Limb (tissue), 2 donors: ENCODE measurements around the gene DOCK2.
"Not testable (repeated sequence)": the region's sequence is repeated elsewhere in the genome, so short reads cannot be mapped to it uniquely, and the experiment has no call there.

Source experiments
- DNase-seq, 2 donors: peaks; one replicate each; pipeline ENCODE4 v3.0.0-alpha.2; 2016; ENCODE audit errors: extremely low spot score in 2 of 2

The DOCK2 gene

GRCh38 chr5:169938439-169938838 lies 301.4 kb downstream of the DOCK2 start:
- no peak for DNase-seq

- DNase-seq: no peak
These were observed 302.7 kb downstream of the DOCK2 start for GRCh38 chr5:169939731-169940130.

DNA sequence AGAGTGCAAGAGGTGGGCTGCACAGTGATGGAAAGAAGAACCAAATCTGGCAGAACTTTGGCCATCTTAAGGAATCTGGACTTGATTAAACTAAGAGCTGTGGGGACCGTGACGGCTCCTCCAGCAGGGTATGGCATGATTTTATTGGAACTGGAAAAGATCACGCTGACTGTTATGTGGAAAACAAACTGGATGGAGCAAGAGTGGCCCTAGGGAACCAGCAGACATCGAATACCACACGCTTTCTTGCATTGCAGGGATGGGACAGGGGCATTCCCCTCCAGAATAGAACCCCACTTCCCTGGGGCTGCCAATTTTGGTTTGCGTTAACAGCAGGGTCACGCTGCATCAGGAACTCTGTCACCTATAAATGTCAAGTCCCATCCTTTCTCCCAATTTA lies 304.5 kb downstream of the DOCK2 start:
- no peak for DNase-seq

DNA sequence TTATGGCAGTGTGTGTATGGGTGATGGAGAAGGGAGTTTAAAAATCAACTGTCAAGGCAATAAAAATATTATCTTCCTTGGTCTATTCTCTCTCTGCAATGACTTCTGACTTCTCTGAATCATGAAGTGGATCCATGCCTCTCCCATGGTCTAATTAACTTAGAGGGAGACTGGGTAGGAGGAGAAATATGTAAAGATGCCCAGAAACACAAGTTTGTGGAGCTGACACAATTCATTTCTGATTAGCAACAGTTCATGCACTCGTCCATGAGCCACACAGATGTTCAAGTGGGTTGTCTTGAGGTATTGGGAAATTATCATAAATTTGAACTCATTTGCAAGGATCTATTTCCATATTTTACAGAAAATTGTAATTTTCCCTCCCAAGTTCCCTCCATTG lies 305.1 kb downstream of the DOCK2 start:
- no peak for DNase-seq

- DNase-seq: no peak
These were observed 306.0 kb downstream of the DOCK2 start for GRCh38 chr5:169943026-169943425.

DNA sequence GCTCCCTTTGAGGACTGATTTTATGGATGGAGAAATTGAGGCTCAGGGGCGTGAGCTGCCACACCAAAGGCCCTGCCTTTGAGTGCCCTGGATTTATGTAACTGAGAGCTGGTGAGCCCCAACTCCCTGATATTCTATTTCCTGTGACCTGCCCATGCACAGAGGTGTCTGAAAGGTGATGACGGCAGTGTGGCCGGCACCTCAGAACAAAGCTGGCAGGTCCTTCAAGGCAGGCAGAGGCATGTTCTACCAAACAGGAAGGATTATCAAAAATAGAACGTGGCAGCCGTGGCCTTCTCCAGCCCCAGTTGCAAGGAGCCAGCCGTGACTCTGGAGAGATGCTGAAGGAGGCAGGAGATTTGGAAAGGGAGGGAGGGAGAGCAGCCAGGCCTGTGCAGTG lies 307.0 kb downstream of the DOCK2 start:
- no peak for DNase-seq

- no peak for DNase-seq
These were observed 308.0 kb downstream of the DOCK2 start for GRCh38 chr5:169944922-169945680.

DNA sequence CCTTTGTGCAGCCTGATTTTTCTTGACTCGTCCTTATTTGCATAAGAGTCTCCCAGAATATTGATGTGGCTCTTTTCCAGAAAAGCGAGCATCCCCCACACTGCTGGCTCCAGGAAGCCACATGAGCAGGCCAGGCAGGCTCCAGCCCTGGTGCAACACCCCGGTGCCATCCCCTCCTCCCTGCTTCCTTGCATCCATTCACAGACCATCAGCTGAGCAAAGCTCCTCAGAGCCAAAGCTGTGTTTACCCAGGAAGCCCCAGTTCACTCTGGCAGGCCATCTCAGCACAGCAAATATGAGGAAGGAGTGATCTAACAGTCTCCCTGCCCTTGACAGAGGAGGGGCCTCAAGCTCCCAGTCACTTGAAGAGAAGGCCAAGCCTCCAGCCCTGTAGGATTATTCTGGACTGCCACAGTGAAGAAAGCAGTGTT lies 308.8 kb downstream of the DOCK2 start:
- peak; percentile 13 to 44 for DNase-seq

- no peak for DNase-seq
These were observed 309.7 kb downstream of the DOCK2 start for GRCh38 chr5:169946743-169947295.

DNA sequence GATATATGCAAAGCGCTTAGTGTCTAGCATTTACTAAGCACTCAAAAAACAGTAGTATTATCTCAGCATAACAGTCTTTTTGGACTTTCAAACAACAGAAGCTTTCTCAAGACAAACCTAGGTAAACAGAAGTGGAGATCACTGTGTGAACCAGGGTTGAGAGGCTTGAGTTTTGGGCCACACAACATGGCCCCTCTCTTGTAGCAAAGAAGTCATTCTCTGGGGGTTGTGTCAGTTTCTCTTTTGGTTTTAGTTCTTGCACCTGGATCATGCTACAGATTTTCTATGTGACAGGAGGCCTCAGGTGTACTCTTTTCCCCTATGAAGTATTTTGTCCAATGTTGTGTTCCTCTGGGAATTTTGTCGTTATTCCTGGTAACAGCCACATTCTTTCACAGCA lies 313.3 kb downstream of the DOCK2 start:
- no peak for DNase-seq

DNA sequence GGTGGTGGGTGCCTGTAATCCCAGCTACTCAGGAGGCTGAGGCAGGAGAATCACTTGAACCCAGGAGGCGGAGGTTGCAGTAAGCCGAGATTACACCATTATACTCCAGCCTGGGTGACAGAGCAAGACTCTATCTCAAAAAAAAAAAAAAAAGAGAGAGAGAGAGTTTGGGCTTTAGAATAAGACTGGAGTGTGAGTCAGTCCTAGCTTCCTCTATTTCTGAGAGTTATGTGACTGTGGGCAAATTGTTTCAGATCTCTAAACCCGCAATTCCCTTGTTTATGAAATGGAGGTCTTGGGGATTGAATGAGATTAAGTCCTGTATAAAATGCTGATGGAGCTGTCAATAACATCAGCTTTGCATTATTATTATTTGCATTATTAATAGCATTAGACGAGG lies 316.1 kb downstream of the DOCK2 start:
- not testable (repeated sequence) for DNase-seq

GRCh38 chr5:169954786-169955185 lies 317.7 kb downstream of the DOCK2 start:
- no peak for DNase-seq

DNA sequence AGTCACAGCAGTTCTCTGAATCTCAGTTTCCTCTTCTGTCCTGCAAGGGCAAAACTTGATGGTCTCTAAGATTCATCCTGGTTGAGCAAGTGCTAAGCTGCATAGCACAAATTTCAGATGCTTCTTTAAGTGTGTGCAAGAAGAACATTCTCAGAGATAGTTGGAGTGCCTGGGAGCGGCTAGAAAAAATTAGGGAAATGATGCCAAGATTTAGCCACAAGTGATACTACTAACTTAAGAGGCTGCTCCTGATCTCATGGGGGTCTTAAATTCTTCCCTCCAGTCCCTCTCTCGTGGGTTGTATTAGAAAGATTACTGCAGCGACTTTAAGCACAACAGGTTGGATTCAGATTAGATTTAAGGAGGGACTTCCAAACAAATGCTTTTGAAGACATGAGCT lies 319.1 kb downstream of the DOCK2 start:
- no peak for DNase-seq

- DNase-seq: no peak
These were observed 319.7 kb downstream of the DOCK2 start for GRCh38 chr5:169956756-169957155.

GRCh38 chr5:169958278-169958677 lies 321.2 kb downstream of the DOCK2 start:
- no peak for DNase-seq

DNA sequence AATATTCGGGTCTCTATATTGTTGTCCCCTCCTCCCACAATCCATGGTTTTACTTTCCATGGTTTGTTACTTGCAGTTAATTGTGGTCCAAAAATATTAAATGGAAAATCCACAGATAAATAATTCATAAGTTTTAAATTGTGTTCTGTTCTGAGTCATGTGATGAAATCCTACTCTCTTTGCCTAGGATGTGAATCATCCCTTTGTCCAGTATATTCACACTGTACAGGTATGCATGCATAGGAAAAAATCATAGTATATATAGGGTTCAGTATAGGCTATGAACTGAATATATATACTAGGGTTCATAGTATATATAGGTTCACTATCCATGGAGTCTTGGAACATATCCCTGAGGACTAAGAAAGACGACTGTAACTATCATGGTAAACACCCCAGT lies 323.6 kb downstream of the DOCK2 start:
- DNase-seq: no peak

GRCh38 chr5:169964246-169964645 lies 327.2 kb downstream of the DOCK2 start:
- no peak for DNase-seq

DNA sequence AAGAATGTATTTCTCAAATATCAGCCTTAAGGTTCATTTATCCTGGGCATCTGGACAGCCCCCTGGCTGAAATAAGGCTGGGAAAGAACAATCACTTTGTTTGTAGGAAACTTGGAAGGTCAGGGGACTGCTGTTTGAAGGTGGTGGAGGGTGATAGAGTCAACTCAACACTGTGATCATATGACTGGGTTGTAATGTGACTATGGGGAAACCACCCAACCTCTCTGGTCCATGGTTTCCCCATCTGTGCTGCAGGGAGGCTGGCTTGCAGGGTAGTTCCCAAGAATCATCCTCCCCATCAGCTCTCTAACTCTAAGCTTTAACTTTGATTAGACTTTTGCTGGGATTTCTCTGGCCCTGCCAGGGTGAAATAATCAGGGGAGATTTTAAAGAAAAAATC lies 333.3 kb downstream of the DOCK2 start:
- DNase-seq: no peak

- DNase-seq: no peak
These were observed 334.1 kb downstream of the DOCK2 start for GRCh38 chr5:169970911-169971765.

DNA sequence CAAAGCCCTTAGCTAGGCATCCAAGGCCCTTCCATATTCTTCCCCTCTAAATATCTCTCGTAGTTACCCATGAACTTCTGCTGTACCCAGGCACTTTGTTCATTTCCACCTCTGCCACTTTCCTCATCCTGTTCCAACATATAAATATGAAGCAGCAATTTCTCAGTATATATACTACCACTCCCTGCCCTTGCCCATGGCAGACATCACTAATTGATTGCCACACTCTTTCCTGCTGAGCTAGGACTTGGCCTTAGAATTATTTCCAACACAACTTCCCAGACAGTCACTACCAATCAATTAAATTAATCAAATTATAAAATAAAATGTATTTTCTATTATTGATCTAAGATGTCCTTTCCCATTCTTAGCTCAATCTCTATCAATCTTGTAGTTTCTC lies 334.7 kb downstream of the DOCK2 start:
- DNase-seq: no peak

GRCh38 chr5:169973056-169973455 lies 336.0 kb downstream of the DOCK2 start:
- no peak for DNase-seq

- DNase-seq: no peak
These were observed 337.2 kb downstream of the DOCK2 start for GRCh38 chr5:169974121-169974770.
